Measurements from ENCODE around the gene PRELID1. TPM values are rescaled to one million over a fixed set of nuclear protein-coding genes. Genes with fewer than 3 reads are reported as not detected.

Gene PRELID1
- polyA plus RNA-seq, 2 of the 4 experiments (the other 2 are of a cell fraction) = 218 to 250 TPM

DNA sequence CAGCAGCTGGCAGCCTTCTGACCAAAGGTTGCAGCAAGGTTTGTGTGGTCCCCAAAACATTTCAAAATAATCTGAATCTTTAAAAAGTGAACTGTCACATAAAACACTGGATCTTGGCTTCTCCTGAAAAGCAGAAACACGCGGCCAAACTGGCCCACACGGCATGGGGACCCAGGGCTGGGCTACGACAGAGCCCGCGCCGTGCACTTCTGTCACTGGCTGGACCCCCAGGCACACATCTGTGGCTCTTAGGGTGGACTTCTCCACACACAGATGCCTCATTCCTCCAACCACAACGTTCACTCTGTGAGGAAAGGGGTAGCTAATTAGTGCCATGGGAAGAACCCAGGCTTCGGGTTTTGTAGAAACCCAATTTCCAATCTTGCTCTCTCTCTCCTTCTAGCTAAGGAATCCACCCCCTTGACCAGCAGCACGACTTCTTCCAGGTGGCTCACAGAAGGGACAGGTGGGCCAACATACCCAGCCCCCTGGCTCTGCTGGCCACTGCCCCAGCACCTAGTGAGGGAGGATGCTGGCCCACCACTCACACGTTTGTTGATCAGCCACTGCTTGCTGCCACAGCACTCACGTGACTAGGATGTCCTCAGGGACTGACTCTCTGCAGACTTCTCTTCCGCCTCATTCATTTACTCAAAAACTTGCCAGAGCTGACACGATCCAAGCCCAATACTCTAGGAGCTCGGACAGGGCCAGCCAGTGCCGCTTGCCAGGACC is 30.0 kb downstream of the PRELID1 start:
- WGBS (ENCODE audit: missing lambda C conversion rate) = 90% methylated on average over 15 of the region's 16 CpGs
- ATAC-seq (no peak), DNase-seq (ENCODE audit: low read depth in 1 of 2, low spot score in 1 of 2) (no peak), FAIRE-seq (no peak)
- ChIA-PET POLR2A (no interaction called here), CTCF (interaction anchor here (0.6 to 7.9 kb wide), 9 partner anchors 14 to 221 kb away, joined by 3 to 111 read pairs (median 3); partner anchors contain the start of gene LMAN2)
- no peak for TF ChIP-seq ZFP36 (IDR thresholded peaks at IDR 0.05; ENCODE audit: borderline replicate concordance, partially characterized antibody)
- TF ChIP-seq HOXA7 (CRISPR knock-in tag; IDR thresholded peaks at IDR 0.05) = no peak
- TF ChIP-seq CHD2 (IDR thresholded peaks at IDR 0.05; ENCODE audit: low read length, partially characterized antibody) = no peak
- TF ChIP-seq, protein P1, sequence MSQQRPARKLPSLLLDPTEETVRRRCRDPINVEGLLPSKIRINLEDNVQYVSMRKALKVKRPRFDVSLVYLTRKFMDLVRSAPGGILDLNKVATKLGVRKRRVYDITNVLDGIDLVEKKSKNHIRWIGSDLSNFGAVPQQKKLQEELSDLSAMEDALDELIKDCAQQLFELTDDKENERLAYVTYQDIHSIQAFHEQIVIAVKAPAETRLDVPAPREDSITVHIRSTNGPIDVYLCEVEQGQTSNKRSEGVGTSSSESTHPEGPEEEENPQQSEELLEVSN (IDR thresholded peaks at IDR 0.05; ENCODE audit: borderline replicate concordance, low read depth) = no peak
- Histone ChIP-seq H3K4me2 (no peak overlapping the region), H3K27ac (no peak overlapping the region), H3K4me1 (peaks cover 5% of the 10 kb centered on the region), H3K9me3 (no peaks in the 10 kb centered on the region), H3K4me3 (no peak overlapping the region)

DNA sequence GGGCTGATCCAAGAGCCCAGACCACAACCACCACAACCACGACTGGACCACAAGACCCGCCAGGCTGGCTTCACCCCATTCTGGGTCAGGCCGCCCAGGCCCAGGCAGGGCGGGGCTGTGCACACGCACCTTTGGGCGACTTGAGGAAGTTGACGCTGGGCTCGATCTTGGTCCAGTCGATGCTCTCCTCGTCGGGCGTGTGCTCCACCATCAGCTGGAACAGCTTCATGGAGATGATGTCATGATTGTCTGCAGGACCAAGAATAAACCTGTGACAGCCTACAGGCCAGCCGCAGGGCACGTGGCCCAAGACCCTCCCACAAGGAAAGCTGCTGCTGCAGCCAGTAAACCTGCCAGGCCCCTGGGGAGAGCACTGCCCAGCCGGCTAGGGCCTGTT is 30.6 kb downstream of the PRELID1 start:
- Histone ChIP-seq H3K27ac (no peak overlapping the region), H3K9me3 (no peaks in the 10 kb centered on the region), H3K4me2 (no peak overlapping the region), H3K4me3 (no peak overlapping the region), H3K4me1 (0 out of 3 replicates have a peak, but pooled peaks cover 3% of the 10 kb centered on the region)
- TF ChIP-seq SREBF2 (IDR thresholded peaks at IDR 0.05) = no peak
- TF ChIP-seq NR3C1 (IDR thresholded peaks at IDR 0.05) = no peak
- TF ChIP-seq EP300 (IDR thresholded peaks at IDR 0.05) = no peak
- ChIA-PET POLR2A (no interaction called here), CTCF (interaction anchor here (0.6 to 7.9 kb wide), 9 partner anchors 13 to 222 kb away, joined by 3 to 111 read pairs (median 6); partner anchors contain the start of gene LMAN2)
- FAIRE-seq (no peak), ATAC-seq (no peak), DNase-seq (ENCODE audit: low read depth in 1 of 2, low spot score in 1 of 2) (no peak)
- 88% methylated on average over 15 of the region's 15 CpGs for WGBS (ENCODE audit: missing lambda C conversion rate)

- H3K4me3 ChIP-seq = no peak overlapping the region
- TF ChIP-seq HDAC2 (IDR thresholded peaks at IDR 0.05) = no peak
- TF ChIP-seq JUN (IDR thresholded peaks at IDR 0.05) = no peak
- no peak for TF ChIP-seq NPAS2 (CRISPR knock-in tag; IDR thresholded peaks at IDR 0.05; ENCODE audit: borderline replicate concordance)
- no peak for TF ChIP-seq HMGXB4 (CRISPR knock-in tag; IDR thresholded peaks at IDR 0.05; ENCODE audit: borderline replicate concordance)
- no peak for TF ChIP-seq HEYL (CRISPR knock-in tag; IDR thresholded peaks at IDR 0.05)
- TF ChIP-seq MAZ (IDR thresholded peaks at IDR 0.05; ENCODE audit: borderline replicate concordance, low read depth, low read length) = no peak
- no peak for TF ChIP-seq EP300 (IDR thresholded peaks at IDR 0.05)
- no peak for TF ChIP-seq MYC (IDR thresholded peaks at IDR 0.05; ENCODE audit: borderline replicate concordance, low read length)
- no peak for TF ChIP-seq MAX (IDR thresholded peaks at IDR 0.05)
- FAIRE-seq (no peak), ATAC-seq (no peak), DNase-seq (ENCODE audit: low read depth in 1 of 2, low spot score in 1 of 2) (no peak)
- ChIA-PET CTCF (interaction anchor here (0.6 to 7.9 kb wide), 16 partner anchors 8 to 223 kb away, joined by 3 to 111 read pairs (median 6); no protein-coding TSS in a partner anchor), POLR2A (no interaction called here)
- WGBS (ENCODE audit: missing lambda C conversion rate) = 90% methylated on average over 21 of the region's 21 CpGs
- H3K4me2 ChIP-seq = no peak overlapping the region
- H3K9me3 ChIP-seq = no peaks in the 10 kb centered on the region
- H3K4me1 ChIP-seq = 0 out of 3 replicates have a peak, but pooled peaks cover 10% of the 10 kb centered on the region
- H3K27ac ChIP-seq = no peak overlapping the region
These were observed 31.4 kb downstream of the PRELID1 start for GRCh38 chr5:177334781-177335700.

All from A549 (cell line).